Activated CD4-positive, alpha-beta T cell treated with anti-CD3 and anti-CD28 coated beads, Interleukin-2, amount 10 ng/mL, durations not matched to agents 24 days and 14 days (primary cell): ENCODE measurements around the gene SPAG7. TPM values are rescaled to one million over a fixed set of nuclear protein-coding genes. Genes with fewer than 3 reads are reported as not detected.
"Not testable (repeated sequence)": the region's sequence is repeated elsewhere in the genome, so short reads cannot be mapped to it uniquely, and the experiment has no call there.

ENCODE experiments used
- DNase-seq: peaks from one replicate; pipeline ENCODE4 v3.0.0; 2022
- H3K27ac Mint-ChIP-seq: one replicate; pipeline ENCODE4 v1.8.0; 2022; ENCODE audit warnings: mild to moderate bottlenecking, mixed read lengths
- H3K27me3 Mint-ChIP-seq: one replicate; pipeline ENCODE4 v1.8.0; 2022; ENCODE audit warnings: mixed read lengths
- H3K36me3 Mint-ChIP-seq: one replicate; pipeline ENCODE4 v1.8.0; 2022; ENCODE audit warnings: low read depth, mild to moderate bottlenecking, mixed read lengths
- H3K4me1 Mint-ChIP-seq: one replicate; pipeline ENCODE4 v1.8.0; 2021; ENCODE audit warnings: mixed read lengths
- H3K4me3 Mint-ChIP-seq: one replicate; pipeline ENCODE4 v1.8.0; 2022; ENCODE audit warnings: mild to moderate bottlenecking, moderate library complexity, mixed read lengths
- H3K9me3 Mint-ChIP-seq: one replicate; pipeline ENCODE4 v1.8.0; 2021; ENCODE audit warnings: mixed read lengths
- intact Hi-C: fragments of 100-400 bp; cut with micrococcal nuclease; formaldehyde crosslinking; loops from one replicate; pipeline ENCODE4 v1.15.1; 2023
- total RNA-seq: library from RNA; stranded (reverse); gene quantifications from 2 replicates; pipeline ENCODE4 v1.2.3, GENCODE V29; 2022

SPAG7 gene
- total RNA-seq, 1 donor from 2014 or later, result 58.7 TPM

DNA sequence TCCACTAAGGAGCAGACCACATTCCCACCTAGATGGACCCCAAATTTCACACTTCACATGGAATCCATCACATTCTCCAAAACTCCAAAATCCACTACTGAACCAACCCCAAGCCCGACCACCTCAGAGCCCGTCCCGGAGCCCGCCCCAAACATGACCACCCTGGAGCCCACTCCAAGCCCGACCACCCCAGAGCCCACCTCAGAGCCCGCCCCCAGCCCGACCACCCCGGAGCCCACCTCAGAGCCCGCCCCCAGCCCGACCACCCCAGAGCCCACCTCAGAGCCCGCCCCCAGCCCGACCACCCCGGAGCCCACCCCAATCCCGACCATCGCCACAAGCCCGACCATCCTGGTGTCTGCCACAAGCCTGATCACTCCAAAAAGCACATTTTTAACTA lies 34.0 kb downstream of the SPAG7 start:
- Mint-ChIP-seq H3K9me3 (no peaks in the 10 kb centered on the region), H3K27me3 (no peaks in the 10 kb centered on the region), H3K36me3 (peaks cover 52% of the 10 kb centered on the region), H3K4me1 (peaks cover 27% of the 10 kb centered on the region), H3K4me3 (no peak overlapping the region), H3K27ac (peak overlapping the region; percentile 32)
- intact Hi-C loops, result no loop called here
- no peak for DNase-seq

DNA sequence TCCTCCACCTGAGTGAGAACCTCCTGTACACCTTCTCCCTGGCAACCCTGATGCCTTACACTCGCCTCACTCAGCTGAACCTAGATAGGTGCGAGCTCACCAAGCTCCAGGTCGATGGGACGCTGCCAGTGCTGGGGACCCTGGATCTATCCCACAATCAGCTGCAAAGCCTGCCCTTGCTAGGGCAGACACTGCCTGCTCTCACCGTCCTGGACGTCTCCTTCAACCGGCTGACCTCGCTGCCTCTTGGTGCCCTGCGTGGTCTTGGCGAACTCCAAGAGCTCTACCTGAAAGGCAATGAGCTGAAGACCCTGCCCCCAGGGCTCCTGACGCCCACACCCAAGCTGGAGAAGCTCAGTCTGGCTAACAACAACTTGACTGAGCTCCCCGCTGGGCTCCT lies 34.9 kb downstream of the SPAG7 start:
- Mint-ChIP-seq H3K4me3 (no peak overlapping the region), H3K9me3 (no peaks in the 10 kb centered on the region), H3K4me1 (peaks cover 21% of the 10 kb centered on the region), H3K36me3 (peaks cover 49% of the 10 kb centered on the region), H3K27me3 (no peaks in the 10 kb centered on the region), H3K27ac (peak overlapping the region; percentile 14)
- intact Hi-C loops, result no loop called here
- DNase-seq, result no peak

- DNase-seq, result no peak
- peaks cover 18% of the 10 kb centered on the region for H3K4me1 Mint-ChIP-seq
Measured at GRCh38 chr17:4931963-4932362, 35.7 kb downstream of the SPAG7 start, which contains the start of gene GP1BA. TSS of gene GP1BA (plus strand) at chr17:4932277. CDS start at chr17:4932605, 328 bp downstream.

GRCh38 chr17:4928881-4929280 lies 38.7 kb downstream of the SPAG7 start:
- H3K27me3 Mint-ChIP-seq, result no peaks in the 10 kb centered on the region

More at GRCh38 chr17:4931963-4932362, 35.7 kb downstream of the SPAG7 start, which contains the start of gene GP1BA:
- Mint-ChIP-seq H3K9me3 (no peaks in the 10 kb centered on the region), H3K36me3 (peaks cover 44% of the 10 kb centered on the region), H3K27me3 (no peaks in the 10 kb centered on the region), H3K4me3 (no peak within 1 kb of the TSS), H3K27ac (peak within 1 kb of the TSS; percentile 14)
- intact Hi-C loops, result no loop called here

GRCh38 chr17:4926577-4927335 lies 40.9 kb downstream of the SPAG7 start:
- H3K9me3 Mint-ChIP-seq, DNase-seq, intact Hi-C loops, H3K4me1 Mint-ChIP-seq, H3K4me3 Mint-ChIP-seq, H3K27me3 Mint-ChIP-seq: not testable (repeated sequence)
- H3K27ac Mint-ChIP-seq, result peak overlapping the region; percentile 6
- peaks cover 33% of the 10 kb centered on the region for H3K36me3 Mint-ChIP-seq

More at GRCh38 chr17:4928881-4929280, 38.7 kb downstream of the SPAG7 start:
- intact Hi-C loops, result no loop called here
- no peak for DNase-seq
- H3K36me3 Mint-ChIP-seq, result peaks cover 38% of the 10 kb centered on the region
- H3K9me3 Mint-ChIP-seq, result no peaks in the 10 kb centered on the region
- H3K4me3 Mint-ChIP-seq, result no peak overlapping the region
- H3K4me1 Mint-ChIP-seq, result peaks cover 10% of the 10 kb centered on the region
- H3K27ac Mint-ChIP-seq, result no peak overlapping the region

- H3K27me3 Mint-ChIP-seq, result no peaks in the 10 kb centered on the region
- peaks cover under 1% of the 10 kb centered on the region for H3K4me1 Mint-ChIP-seq
- no peaks in the 10 kb centered on the region for H3K9me3 Mint-ChIP-seq
Measured at GRCh38 chr17:4921320-4921719, 46.3 kb downstream of the SPAG7 start.

GRCh38 chr17:4920351-4921048 lies 47.1 kb downstream of the SPAG7 start:
- intact Hi-C loops, result no loop called here

More at GRCh38 chr17:4921320-4921719, 46.3 kb downstream of the SPAG7 start:
- intact Hi-C loops, result no loop called here
- Mint-ChIP-seq H3K4me3 (no peak overlapping the region), H3K27ac (no peak overlapping the region), H3K36me3 (peaks cover 3% of the 10 kb centered on the region)
- DNase-seq, result no peak

GRCh38 chr17:4919511-4920047 lies 48.0 kb downstream of the SPAG7 start:
- H3K4me1 Mint-ChIP-seq, result no peaks in the 10 kb centered on the region
- H3K27me3 Mint-ChIP-seq, result no peaks in the 10 kb centered on the region
- intact Hi-C loops, result no loop called here
- H3K27ac Mint-ChIP-seq, result no peak overlapping the region
- peaks cover 3% of the 10 kb centered on the region for H3K36me3 Mint-ChIP-seq
- no peak overlapping the region for H3K4me3 Mint-ChIP-seq
- no peaks in the 10 kb centered on the region for H3K9me3 Mint-ChIP-seq
- DNase-seq, result no peak

More at GRCh38 chr17:4920351-4921048, 47.1 kb downstream of the SPAG7 start:
- Mint-ChIP-seq H3K4me1 (no peaks in the 10 kb centered on the region), H3K36me3 (peaks cover 3% of the 10 kb centered on the region), H3K27ac (no peak overlapping the region), H3K9me3 (no peaks in the 10 kb centered on the region), H3K27me3 (no peaks in the 10 kb centered on the region), H3K4me3 (no peak overlapping the region)
- no peak for DNase-seq

- H3K27ac Mint-ChIP-seq, H3K4me3 Mint-ChIP-seq, intact Hi-C loops, DNase-seq, H3K9me3 Mint-ChIP-seq, H3K36me3 Mint-ChIP-seq, H3K4me1 Mint-ChIP-seq, H3K27me3 Mint-ChIP-seq: not testable (repeated sequence)
Measured at GRCh38 chr17:4914551-4914950, 53.1 kb downstream of the SPAG7 start.

- no peaks in the 10 kb centered on the region for H3K9me3 Mint-ChIP-seq
- DNase-seq, result no peak
- intact Hi-C loops, result no loop called here
- H3K27me3 Mint-ChIP-seq, result peaks cover 5% of the 10 kb centered on the region
- H3K27ac Mint-ChIP-seq, result no peak overlapping the region
- H3K36me3 Mint-ChIP-seq, result no peaks in the 10 kb centered on the region
- no peak overlapping the region for H3K4me3 Mint-ChIP-seq
- H3K4me1 Mint-ChIP-seq, result peaks cover 3% of the 10 kb centered on the region
Measured at GRCh38 chr17:4913994-4914393, 53.6 kb downstream of the SPAG7 start.

Other genes with a start within 250 kb of the SPAG7 start
- 19.1 and 20.4 TPM in 2 replicates for gene MED11, start 236.4 kb downstream of the SPAG7 start, total RNA-seq
- not detected in 2 replicates for gene ZMYND15, start 228.0 kb downstream of the SPAG7 start, total RNA-seq
- gene CXCL16, start 227.9 kb downstream of the SPAG7 start, total RNA-seq, result 1.8 and 2.5 TPM in 2 replicates
- gene TM4SF5, start 195.9 kb downstream of the SPAG7 start, total RNA-seq, result not detected in 2 replicates
- not detected in 2 replicates for gene VMO1, start 181.5 kb downstream of the SPAG7 start, total RNA-seq
- gene GLTPD2, start 178.9 kb downstream of the SPAG7 start, total RNA-seq, result not detected in 2 replicates
- 208 and 209 TPM in 2 replicates for gene PSMB6, start 171.7 kb downstream of the SPAG7 start, total RNA-seq
- 14.5 and 16.1 TPM in 2 replicates for gene PLD2, start 160.7 kb downstream of the SPAG7 start, total RNA-seq
- 56.1 and 59.7 TPM in 2 replicates for gene MINK1, start 134.5 kb downstream of the SPAG7 start, total RNA-seq
- gene C17orf107, start 68.3 kb downstream of the SPAG7 start, total RNA-seq, result 1.4 and 1.7 TPM in 2 replicates
- 0.42 and 0.64 TPM in 2 replicates for gene CHRNE, start 64.7 kb downstream of the SPAG7 start, total RNA-seq
- not detected in 2 replicates for gene GP1BA, start 35.5 kb downstream of the SPAG7 start, total RNA-seq
- 104 and 106 TPM in 2 replicates for gene SLC25A11, start 27.8 kb downstream of the SPAG7 start, total RNA-seq
- 119 and 125 TPM in 2 replicates for gene RNF167, start 27.5 kb downstream of the SPAG7 start, total RNA-seq
- 1,471 and 1,473 TPM in 2 replicates for gene PFN1, start 19.3 kb downstream of the SPAG7 start, total RNA-seq
- gene ENO3, start 16.7 kb downstream of the SPAG7 start, total RNA-seq, result 45.3 and 51.0 TPM in 2 replicates
- gene CAMTA2, start 19.9 kb upstream of the SPAG7 start, total RNA-seq, result 87.7 and 89.7 TPM in 2 replicates
- 0.56 and 0.69 TPM in 2 replicates for gene INCA1, start 29.7 kb upstream of the SPAG7 start, total RNA-seq
- gene KIF1C, start 30.1 kb upstream of the SPAG7 start, total RNA-seq, result 62.3 TPM in 2 replicates
- gene SLC52A1, start 67.6 kb upstream of the SPAG7 start, total RNA-seq, result 0.14 TPM in 2 replicates
- 1.9 and 2.6 TPM in 2 replicates for gene ZFP3, start 110.7 kb upstream of the SPAG7 start, total RNA-seq
- gene ZNF232, start 144.1 kb upstream of the SPAG7 start, total RNA-seq, result 17.4 and 19.8 TPM in 2 replicates
- gene USP6, start 148.2 kb upstream of the SPAG7 start, total RNA-seq, result 0.02 TPM in 2 replicates
- 10.1 and 12.1 TPM in 2 replicates for gene ZNF594, start 224.1 kb upstream of the SPAG7 start, total RNA-seq